Endothelial cell of umbilical vein (primary cell): ENCODE results near the gene GNA12.

ENCODE experiments used
- CTCF ChIP-seq, 2 donors: IDR thresholded peaks; 1 replicate in 1 of 2; 2 replicates in 1 of 2; pipeline ENCODE4 v1.5.1; 2011; ENCODE audit warnings: low read length in 2 of 2, mild to moderate bottlenecking in 2 of 2, moderate library complexity in 2 of 2, control low read depth in 1 of 2, inconsistent platforms in 1 of 2, low read depth in 1 of 2; ENCODE audit not compliant: insufficient read depth in 1 of 2; ENCODE audit errors: extremely low read depth in 1 of 2
- EZH2 ChIP-seq: IDR thresholded peaks from 2 replicates; pipeline ENCODE4 v1.6.1; 2012; ENCODE audit warnings: borderline replicate concordance, low read depth, mild to moderate bottlenecking, moderate library complexity, low read length, inconsistent platforms; ENCODE audit not compliant: severe bottlenecking
- FOS ChIP-seq: IDR thresholded peaks from 2 replicates; pipeline ENCODE4 v1.6.1; 2011; ENCODE audit warnings: mild to moderate bottlenecking, low read length, moderate library complexity, borderline replicate concordance; ENCODE audit not compliant: insufficient read depth
- GATA2 ChIP-seq: IDR thresholded peaks from 2 replicates; pipeline ENCODE4 v1.7.0; 2011; ENCODE audit warnings: low read depth, mild to moderate bottlenecking, moderate library complexity, mixed read lengths, low read length; ENCODE audit not compliant: insufficient read length, insufficient read depth
- JUN ChIP-seq: IDR thresholded peaks from 2 replicates; pipeline ENCODE4 v1.6.1; 2011; ENCODE audit warnings: borderline replicate concordance, low read depth; ENCODE audit not compliant: insufficient read length, insufficient read depth
- MAX ChIP-seq: IDR thresholded peaks from 2 replicates; pipeline ENCODE4 v1.6.1; 2011; ENCODE audit not compliant: insufficient read depth, insufficient read length
- MYC ChIP-seq: IDR thresholded peaks from one replicate; pipeline ENCODE4 v1.6.1; 2011; ENCODE audit warnings: mild to moderate bottlenecking, low read depth, low read length
- POLR2A ChIP-seq: IDR thresholded peaks from 2 replicates; pipeline ENCODE4 v1.6.1; 2012; ENCODE audit warnings: low read depth, mild to moderate bottlenecking, control low read depth, low read length
- POLR2AphosphoS5 ChIP-seq: IDR thresholded peaks from 2 replicates; pipeline ENCODE4 v1.6.1; 2012; ENCODE audit warnings: low read depth, mild to moderate bottlenecking, control low read depth, low read length, moderate library complexity; ENCODE audit not compliant: insufficient read depth

GRCh38 chr7:2815875-2816245 lies 28.2 kb downstream of the GNA12 start:
- no peak for TF ChIP-seq CTCF (IDR thresholded peaks at IDR 0.05; ENCODE audit: extremely low read depth in 1 of 2, insufficient read depth in 1 of 2, low read depth in 1 of 2, low read length in 2 of 2)
- no peak for TF ChIP-seq GATA2
- no peak for TF ChIP-seq POLR2A
- TF ChIP-seq POLR2AphosphoS5: no peak
- TF ChIP-seq MYC: no peak
- TF ChIP-seq MAX: no peak
- TF ChIP-seq EZH2: no peak
- no peak for TF ChIP-seq JUN
- TF ChIP-seq FOS: no peak
